ENCODE measurements around the gene ACADL.

ACADL gene

DNA sequence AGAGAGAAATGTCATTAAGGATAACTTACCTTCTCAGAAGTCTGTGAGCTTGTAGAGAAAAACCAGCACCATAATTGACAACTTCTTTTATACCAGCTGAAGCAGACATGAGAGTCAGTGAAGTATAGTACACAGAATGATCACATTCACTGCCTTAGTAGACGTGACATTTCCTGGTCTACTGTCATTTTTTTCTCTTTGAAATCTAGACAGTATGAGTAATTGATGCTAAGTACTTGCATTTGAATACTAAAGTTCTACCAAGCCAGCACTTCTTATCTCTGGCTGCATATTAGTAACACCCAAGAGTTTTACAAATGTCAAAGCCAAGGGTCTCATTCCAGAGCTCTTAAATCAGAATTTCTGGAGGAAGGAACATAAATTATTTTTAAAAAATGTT, 25.4 kb upstream of the ACADL start:
- H3K36me3 ChIP-seq (ENCODE audit: control insufficient read depth, insufficient read depth, low read length): no peaks in the 10 kb centered on the region
- no peak overlapping the region for H3K9ac ChIP-seq
- no peaks in the 10 kb centered on the region for H3K4me1 ChIP-seq
- H3K4me3 ChIP-seq (ENCODE audit: low read depth, low read length): no peak overlapping the region
- no peak for TF ChIP-seq CTCF (IDR thresholded peaks at IDR 0.05)
- no peaks in the 10 kb centered on the region for H3K27me3 ChIP-seq (ENCODE audit: control insufficient read depth, insufficient read depth, low read length)
- H3K9me3 ChIP-seq (ENCODE audit: control insufficient read depth, low read length): no peaks in the 10 kb centered on the region
- no peak overlapping the region for H3K27ac ChIP-seq
- no peak overlapping the region for H3K4me2 ChIP-seq (ENCODE audit: low read length)
- H3K79me2 ChIP-seq: peaks cover 3% of the 10 kb centered on the region
- no peak overlapping the region for H2AFZ ChIP-seq

DNA sequence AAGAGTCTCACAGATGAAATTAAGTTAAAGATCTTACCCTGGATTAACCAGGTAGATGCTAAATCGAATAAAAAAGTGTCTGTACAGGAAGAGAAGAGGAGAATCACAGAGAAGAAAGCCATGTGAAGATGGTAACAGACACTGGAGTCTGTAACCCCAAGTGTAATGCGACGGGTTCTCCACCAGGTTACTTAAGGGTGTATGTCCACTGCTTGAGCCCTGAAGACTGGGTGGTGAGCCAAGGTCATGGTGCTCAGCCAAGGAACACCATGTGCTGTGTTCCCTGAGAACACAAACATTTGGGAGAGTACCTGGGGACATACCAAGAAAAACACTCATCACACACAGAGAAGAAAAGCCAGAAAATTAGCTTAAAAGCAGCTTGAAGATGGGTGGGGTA, 8.2 kb upstream of the ACADL start:
- Histone ChIP-seq H3K27ac (no peak overlapping the region), H3K9me3 (ENCODE audit: control insufficient read depth, low read length) (no peaks in the 10 kb centered on the region), H3K36me3 (ENCODE audit: control insufficient read depth, insufficient read depth, low read length) (no peaks in the 10 kb centered on the region), H3K4me3 (ENCODE audit: low read depth, low read length) (no peak overlapping the region), H2AFZ (no peak overlapping the region), H3K4me1 (peaks cover 13% of the 10 kb centered on the region), H3K9ac (no peak overlapping the region), H3K79me2 (peaks cover 2% of the 10 kb centered on the region), H3K4me2 (ENCODE audit: low read length) (no peak overlapping the region), H3K27me3 (ENCODE audit: control insufficient read depth, insufficient read depth, low read length) (no peaks in the 10 kb centered on the region)
- TF ChIP-seq CTCF (IDR thresholded peaks at IDR 0.05): no peak

- Histone ChIP-seq H3K27ac (no peak overlapping the region), H3K79me2 (peaks cover 2% of the 10 kb centered on the region), H3K36me3 (ENCODE audit: control insufficient read depth, insufficient read depth, low read length) (no peaks in the 10 kb centered on the region), H3K9ac (no peak overlapping the region), H3K4me2 (ENCODE audit: low read length) (no peak overlapping the region), H3K4me1 (peaks cover 16% of the 10 kb centered on the region), H3K9me3 (ENCODE audit: control insufficient read depth, low read length) (no peaks in the 10 kb centered on the region), H3K4me3 (ENCODE audit: low read depth, low read length) (no peak overlapping the region), H3K27me3 (ENCODE audit: control insufficient read depth, insufficient read depth, low read length) (no peaks in the 10 kb centered on the region), H2AFZ (no peak overlapping the region)
- TF ChIP-seq CTCF (IDR thresholded peaks at IDR 0.05): no peak
Measured at GRCh38 chr2:210230984-210231383, 5.7 kb upstream of the ACADL start.

DNA sequence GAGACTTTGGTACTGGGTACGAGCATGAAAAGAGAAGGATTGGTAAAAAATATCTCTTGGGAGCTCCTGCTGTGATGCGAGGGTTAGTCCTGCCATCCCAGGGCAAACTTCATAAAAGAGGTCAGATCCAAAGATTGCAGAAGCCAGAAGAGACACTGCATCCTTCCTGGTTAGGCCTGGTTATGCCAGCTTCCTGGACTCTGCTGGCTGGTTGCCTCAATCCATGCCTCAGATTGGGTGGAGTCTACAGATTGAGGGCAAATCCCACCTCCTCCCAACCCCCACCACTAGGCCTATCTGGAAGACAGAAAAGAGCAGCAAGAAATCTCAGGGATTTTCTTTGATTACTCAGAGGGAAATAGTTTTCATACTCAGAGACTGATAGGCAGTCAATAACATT, 5.3 kb upstream of the ACADL start:
- peaks cover 18% of the 10 kb centered on the region for H3K4me1 ChIP-seq
- no peaks in the 10 kb centered on the region for H3K9me3 ChIP-seq (ENCODE audit: control insufficient read depth, low read length)
- no peak overlapping the region for H3K27ac ChIP-seq
- no peak for TF ChIP-seq CTCF (IDR thresholded peaks at IDR 0.05)
- no peaks in the 10 kb centered on the region for H3K36me3 ChIP-seq (ENCODE audit: control insufficient read depth, insufficient read depth, low read length)
- no peak overlapping the region for H2AFZ ChIP-seq
- no peak overlapping the region for H3K9ac ChIP-seq
- peaks cover 2% of the 10 kb centered on the region for H3K79me2 ChIP-seq
- no peaks in the 10 kb centered on the region for H3K27me3 ChIP-seq (ENCODE audit: control insufficient read depth, insufficient read depth, low read length)
- H3K4me2 ChIP-seq (ENCODE audit: low read length): no peak overlapping the region
- no peak overlapping the region for H3K4me3 ChIP-seq (ENCODE audit: low read depth, low read length)

- no peak overlapping the region for H3K4me2 ChIP-seq (ENCODE audit: low read length)
- no peaks in the 10 kb centered on the region for H3K36me3 ChIP-seq (ENCODE audit: control insufficient read depth, insufficient read depth, low read length)
- peaks cover 18% of the 10 kb centered on the region for H3K4me1 ChIP-seq
- H3K79me2 ChIP-seq: peaks cover 2% of the 10 kb centered on the region
- H3K27ac ChIP-seq: no peak overlapping the region
- H3K9ac ChIP-seq: no peak overlapping the region
- no peaks in the 10 kb centered on the region for H3K9me3 ChIP-seq (ENCODE audit: control insufficient read depth, low read length)
- TF ChIP-seq CTCF (IDR thresholded peaks at IDR 0.05): no peak
- H2AFZ ChIP-seq: no peak overlapping the region
- H3K4me3 ChIP-seq (ENCODE audit: low read depth, low read length): no peak overlapping the region
- H3K27me3 ChIP-seq (ENCODE audit: control insufficient read depth, insufficient read depth, low read length): no peaks in the 10 kb centered on the region
Measured at GRCh38 chr2:210228586-210228985, 3.3 kb upstream of the ACADL start.
